GM23338 (cell line): ENCODE measurements around the gene DYNC1LI2.

Experiments used
- CREB1 ChIP-seq: fragments of 250-450 bp; sonication (Bioruptor Pico); IDR thresholded peaks from 2 replicates; pipeline ENCODE4 v1.5.0; 2020; ENCODE audit warnings: low read depth, mild to moderate bottlenecking, moderate library complexity
- CTCF ChIP-seq, 2 experiments: fragments of 200-600 bp in 1 of 2; sonication (generic) in 1 of 2; conservative IDR thresholded peaks; 2 replicates each; pipeline versions ENCODE4 v1.5.1 to v1.6.1; 2016 to 2017; ENCODE audit warnings: antibody characterized with exemption in 2 of 2, low read depth in 2 of 2, mild to moderate bottlenecking in 2 of 2, moderate library complexity in 1 of 2
- EZH2 ChIP-seq: fragments of 200-600 bp; sonication (generic); IDR thresholded peaks from one replicate; pipeline ENCODE4 v1.8.0; 2017; ENCODE audit warnings: antibody characterized with exemption, mild to moderate bottlenecking, low read depth; ENCODE audit not compliant: unreplicated experiment
- EZH2phosphoT487 ChIP-seq: fragments of 200-600 bp; sonication (generic); IDR thresholded peaks from one replicate; pipeline ENCODE4 v1.8.1; 2018; ENCODE audit warnings: antibody characterized with exemption; ENCODE audit not compliant: unreplicated experiment
- POLR2AphosphoS5 ChIP-seq: IDR thresholded peaks from 2 replicates; pipeline ENCODE4 v1.6.1; 2016; ENCODE audit warnings: antibody characterized with exemption, low read depth
- TF ChIP-seq, protein P1 (sequence below): IDR thresholded peaks from one replicate; pipeline ENCODE4 v1.6.1; 2018; ENCODE audit warnings: antibody characterized with exemption; ENCODE audit not compliant: unreplicated experiment
- TF ChIP-seq, protein P2 (sequence below): IDR thresholded peaks from 2 replicates; pipeline ENCODE4 v1.6.1; 2016; ENCODE audit warnings: antibody characterized with exemption

DNA sequence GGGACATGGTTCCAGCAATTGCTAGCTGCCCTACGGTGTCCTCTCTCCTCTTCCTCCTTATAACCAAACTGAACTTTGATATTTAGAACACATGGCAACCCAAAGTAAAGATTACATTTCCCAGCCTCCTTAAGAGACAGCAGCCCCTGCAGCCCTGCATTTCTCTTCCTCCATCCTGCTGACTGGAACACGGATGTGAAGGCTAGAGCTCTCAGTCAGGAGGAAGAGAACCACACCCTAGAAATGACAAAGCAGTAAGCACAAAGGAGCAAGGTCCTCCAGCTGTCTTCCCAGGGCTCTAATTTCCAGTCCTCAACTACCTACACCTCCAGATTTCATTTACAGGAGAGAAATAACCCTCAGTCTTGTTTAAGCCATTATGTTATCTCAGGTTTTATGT, 10.9 kb downstream of the DYNC1LI2 start:
- TF ChIP-seq CTCF (conservative IDR thresholded peaks at IDR 0.05; ENCODE audit: low read depth in 2 of 2) (no peak), POLR2AphosphoS5 (no peak), EZH2 (no peak), CREB1 (no peak), EZH2phosphoT487 (no peak)
- TF ChIP-seq, protein P1, sequence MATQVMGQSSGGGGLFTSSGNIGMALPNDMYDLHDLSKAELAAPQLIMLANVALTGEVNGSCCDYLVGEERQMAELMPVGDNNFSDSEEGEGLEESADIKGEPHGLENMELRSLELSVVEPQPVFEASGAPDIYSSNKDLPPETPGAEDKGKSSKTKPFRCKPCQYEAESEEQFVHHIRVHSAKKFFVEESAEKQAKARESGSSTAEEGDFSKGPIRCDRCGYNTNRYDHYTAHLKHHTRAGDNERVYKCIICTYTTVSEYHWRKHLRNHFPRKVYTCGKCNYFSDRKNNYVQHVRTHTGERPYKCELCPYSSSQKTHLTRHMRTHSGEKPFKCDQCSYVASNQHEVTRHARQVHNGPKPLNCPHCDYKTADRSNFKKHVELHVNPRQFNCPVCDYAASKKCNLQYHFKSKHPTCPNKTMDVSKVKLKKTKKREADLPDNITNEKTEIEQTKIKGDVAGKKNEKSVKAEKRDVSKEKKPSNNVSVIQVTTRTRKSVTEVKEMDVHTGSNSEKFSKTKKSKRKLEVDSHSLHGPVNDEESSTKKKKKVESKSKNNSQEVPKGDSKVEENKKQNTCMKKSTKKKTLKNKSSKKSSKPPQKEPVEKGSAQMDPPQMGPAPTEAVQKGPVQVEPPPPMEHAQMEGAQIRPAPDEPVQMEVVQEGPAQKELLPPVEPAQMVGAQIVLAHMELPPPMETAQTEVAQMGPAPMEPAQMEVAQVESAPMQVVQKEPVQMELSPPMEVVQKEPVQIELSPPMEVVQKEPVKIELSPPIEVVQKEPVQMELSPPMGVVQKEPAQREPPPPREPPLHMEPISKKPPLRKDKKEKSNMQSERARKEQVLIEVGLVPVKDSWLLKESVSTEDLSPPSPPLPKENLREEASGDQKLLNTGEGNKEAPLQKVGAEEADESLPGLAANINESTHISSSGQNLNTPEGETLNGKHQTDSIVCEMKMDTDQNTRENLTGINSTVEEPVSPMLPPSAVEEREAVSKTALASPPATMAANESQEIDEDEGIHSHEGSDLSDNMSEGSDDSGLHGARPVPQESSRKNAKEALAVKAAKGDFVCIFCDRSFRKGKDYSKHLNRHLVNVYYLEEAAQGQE = no peak
- TF ChIP-seq, protein P2, sequence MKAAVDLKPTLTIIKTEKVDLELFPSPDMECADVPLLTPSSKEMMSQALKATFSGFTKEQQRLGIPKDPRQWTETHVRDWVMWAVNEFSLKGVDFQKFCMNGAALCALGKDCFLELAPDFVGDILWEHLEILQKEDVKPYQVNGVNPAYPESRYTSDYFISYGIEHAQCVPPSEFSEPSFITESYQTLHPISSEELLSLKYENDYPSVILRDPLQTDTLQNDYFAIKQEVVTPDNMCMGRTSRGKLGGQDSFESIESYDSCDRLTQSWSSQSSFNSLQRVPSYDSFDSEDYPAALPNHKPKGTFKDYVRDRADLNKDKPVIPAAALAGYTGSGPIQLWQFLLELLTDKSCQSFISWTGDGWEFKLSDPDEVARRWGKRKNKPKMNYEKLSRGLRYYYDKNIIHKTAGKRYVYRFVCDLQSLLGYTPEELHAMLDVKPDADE = no peak
